Measurements from ENCODE around the gene OR10J1. TPM values are rescaled to one million over a fixed set of nuclear protein-coding genes. Genes with fewer than 3 reads are reported as not detected.
"Not testable (repeated sequence)": the region's sequence is repeated elsewhere in the genome, so short reads cannot be mapped to it uniquely, and the experiment has no call there.

The OR10J1 gene
- total RNA-seq, 4 donors from 2014 or later: not detected

- ATAC-seq (ENCODE audit: low FRiP score) (no peak), DNase-seq (ENCODE audit: low spot score) (no peak)
- no peak for TF ChIP-seq CTCF (IDR thresholded peaks at IDR 0.05)
Observed at GRCh38 chr1:159431904-159432303, 7.6 kb upstream of the OR10J1 start, which contains the start of gene OR10J4. OR10J4 (plus strand) TSS chr1:159432204.

DNA sequence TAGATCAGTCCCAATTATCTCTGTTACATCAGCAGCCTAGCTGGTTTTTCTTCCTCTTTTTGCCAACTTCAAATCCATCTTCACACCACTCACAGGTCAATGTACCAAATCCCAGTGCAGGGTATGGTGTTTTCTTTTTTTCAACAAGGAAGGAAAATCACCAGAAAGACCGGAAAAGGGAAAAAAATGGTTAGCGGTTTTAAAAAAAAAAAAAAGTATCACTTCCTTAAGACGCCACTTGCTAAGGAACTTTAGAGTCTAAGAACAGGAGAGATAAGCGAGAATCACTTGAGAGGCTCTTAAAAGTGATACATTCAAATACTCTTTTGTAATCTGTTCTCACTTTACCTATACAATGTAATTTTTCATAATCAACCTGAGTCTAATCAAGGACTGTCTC lies 3.1 kb upstream of the OR10J1 start:
- no peak for ATAC-seq (ENCODE audit: low FRiP score)
- no peak for TF ChIP-seq CTCF (IDR thresholded peaks at IDR 0.05)
- DNase-seq (ENCODE audit: low spot score): no peak

DNA sequence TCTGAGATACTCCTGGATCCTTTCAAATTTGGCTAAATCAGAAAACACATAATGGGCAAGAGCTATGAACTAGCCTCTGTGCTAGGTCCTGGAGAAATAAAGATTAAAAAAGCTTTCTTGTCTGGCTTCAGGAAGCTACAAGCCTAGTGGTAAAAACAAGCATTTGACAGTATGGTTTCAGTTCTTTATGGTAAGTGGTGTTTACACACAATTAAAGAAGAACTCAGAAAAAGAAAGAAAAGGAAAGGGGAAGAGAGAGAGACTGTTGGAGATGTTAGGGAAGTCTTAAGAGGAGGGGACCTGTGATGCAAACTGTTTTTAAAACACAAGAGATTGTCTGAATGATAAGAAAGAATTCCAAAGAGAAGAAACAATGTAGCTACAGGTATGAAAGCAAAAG lies 1.8 kb downstream of the OR10J1 start:
- DNase-seq (ENCODE audit: low spot score): no peak
- ATAC-seq (ENCODE audit: low FRiP score): no peak
- no peak for TF ChIP-seq CTCF (IDR thresholded peaks at IDR 0.05)

GRCh38 chr1:159442428-159442827 lies 2.9 kb downstream of the OR10J1 start:
- no peak for TF ChIP-seq CTCF (IDR thresholded peaks at IDR 0.05)
- DNase-seq (ENCODE audit: low spot score) (no peak), ATAC-seq (ENCODE audit: low FRiP score) (no peak)

GRCh38 chr1:159443066-159443750 lies 3.7 kb downstream of the OR10J1 start:
- DNase-seq (ENCODE audit: low spot score) (no peak), ATAC-seq (ENCODE audit: low FRiP score) (no peak)
- no peak for TF ChIP-seq CTCF (IDR thresholded peaks at IDR 0.05)

DNA sequence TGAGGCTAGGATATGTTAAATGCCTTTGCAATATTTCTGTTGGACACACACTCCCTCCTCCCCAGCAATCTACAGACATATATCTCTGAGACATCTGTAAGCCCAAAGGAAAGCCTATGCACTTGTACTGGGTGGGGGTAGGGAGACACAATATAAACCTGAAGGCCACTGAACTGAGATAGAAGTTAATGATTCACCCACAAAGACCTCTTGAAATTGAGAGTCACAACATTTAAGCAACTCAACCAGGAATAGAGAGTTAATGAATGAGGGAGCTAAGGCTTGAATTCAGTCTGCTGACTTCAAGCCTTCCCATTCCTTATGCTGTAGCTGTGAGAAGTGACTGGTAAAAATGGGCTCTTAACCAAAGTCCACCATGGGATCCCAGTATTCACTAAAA lies 5.0 kb downstream of the OR10J1 start:
- DNase-seq (ENCODE audit: low spot score) (no peak), ATAC-seq (ENCODE audit: low FRiP score) (no peak)
- no peak for TF ChIP-seq CTCF (IDR thresholded peaks at IDR 0.05)

DNA sequence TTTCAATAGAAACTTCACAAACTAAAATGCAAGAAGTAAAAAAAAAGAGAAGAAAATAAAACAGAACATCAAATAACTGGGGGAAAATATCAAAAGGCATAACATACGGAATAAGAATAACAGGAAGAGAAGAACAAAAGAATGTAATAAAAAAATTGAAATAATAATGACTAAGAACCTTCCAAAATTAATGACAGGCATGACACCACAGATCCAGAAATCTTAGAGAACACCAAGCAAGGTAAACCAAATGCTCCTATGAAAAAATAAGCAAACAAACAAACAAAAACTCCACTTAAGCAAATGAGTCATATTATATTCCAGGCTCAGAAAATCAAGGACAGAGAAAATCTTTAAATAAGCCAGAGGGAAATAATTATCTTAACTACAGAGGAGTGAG lies 8.7 kb downstream of the OR10J1 start:
- no peak for TF ChIP-seq CTCF (IDR thresholded peaks at IDR 0.05)
- ATAC-seq (ENCODE audit: low FRiP score): no peak
- DNase-seq (ENCODE audit: low spot score): no peak

DNA sequence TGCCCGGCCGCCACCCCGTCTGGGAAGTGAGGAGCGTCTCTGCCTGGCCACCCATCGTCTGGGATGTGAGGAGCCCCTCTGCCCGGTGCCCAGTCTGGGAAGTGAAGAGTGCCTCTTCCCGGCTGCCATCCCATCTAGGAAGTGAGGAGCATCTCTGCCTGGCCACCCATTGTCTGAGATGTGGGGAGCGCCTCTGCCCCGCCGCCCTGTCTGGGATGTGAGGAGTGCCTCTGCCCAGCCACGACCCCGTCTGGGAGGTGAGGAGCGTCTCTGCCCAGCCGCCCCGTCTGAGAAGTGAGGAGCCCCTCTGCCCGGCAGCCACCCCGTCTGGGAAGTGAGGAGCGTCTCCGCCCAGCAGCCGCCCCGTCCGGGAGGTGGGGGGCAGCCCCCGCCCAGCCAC lies 10.1 kb downstream of the OR10J1 start:
- not testable (repeated sequence) for DNase-seq (ENCODE audit: low spot score); ATAC-seq (ENCODE audit: low FRiP score)
